HepG2 (cell line): ENCODE data around the gene ARID5B. TPM values are rescaled to one million over a fixed set of nuclear protein-coding genes. Genes with fewer than 3 reads are reported as not detected.

ENCODE experiments used
- ATAC-seq: fragments of 200-7000 bp; cut with Tn5 transposase; 3 replicates; pipeline ENCODE4 v1.9.1; 2020; ENCODE audit warnings: mild to moderate bottlenecking, moderate library complexity
- BruUV-seq: library from RNA; stranded (reverse); fragments of 400-500 nt; replicated peaks from 2 replicates; lab custom pipeline; 2021; lab: Mats Ljungman, UMichigan
- CTCF ChIA-PET: fragments of 300-600 bp; formaldehyde crosslinking; extraction: SDS; loops from one replicate; lab custom pipeline; 2021; ENCODE audit warnings: low total read pairs, inconsistent platforms, low intra/inter-chr PET ratio; lab: Yijun Ruan, JAX
- POLR2A ChIA-PET: fragments of 350-600 bp; sonication (Branson Sonifier 250); formaldehyde crosslinking; loops from one replicate; lab custom pipeline; 2020; ENCODE audit warnings: antibody characterized with exemption, inconsistent platforms; lab: Yijun Ruan, JAX
- DNase-seq: peaks from one replicate; pipeline ENCODE4 v3.0.0-alpha.2; 2015; ENCODE audit warnings: low spot score
- FAIRE-seq: peaks from 3 replicates; lab custom pipeline; 2011; peaks lifted over from hg19 to GRCh38; lab: Jason Lieb, UNC
- H2AFZ ChIP-seq: one replicate; pipeline ENCODE4 v1.6.1; 2011; ENCODE audit warnings: low read length, inconsistent platforms
- H3K27ac ChIP-seq: fragments of 300-600 bp; 3 replicates; pipeline ENCODE4 v1.8.0; 2011; ENCODE audit warnings: mixed run types, mild to moderate bottlenecking, mixed read lengths, low read length, inconsistent platforms; ENCODE audit not compliant: insufficient read depth; ENCODE audit errors: extremely low read length
- H3K27me3 ChIP-seq, 2 experiments: fragments of 200-600 bp in 1 of 2; 2 replicates in 1 of 2; 3 replicates in 1 of 2; pipeline versions ENCODE4 v1.6.0 to v1.8.0; 2011; ENCODE audit warnings: low read length in 2 of 2, mild to moderate bottlenecking in 2 of 2, moderate library complexity in 2 of 2, inconsistent platforms in 1 of 2; ENCODE audit not compliant: insufficient read depth in 2 of 2, control insufficient read depth in 1 of 2
- H3K36me3 ChIP-seq, 2 experiments: fragments of 200-600 bp in 1 of 2; replicated peaks in 1 of 2; 2 replicates in 1 of 2; 3 replicates in 1 of 2; pipeline versions ENCODE4 v1.5.1 to v1.8.0; 2011; ENCODE audit warnings: low read length in 2 of 2, inconsistent platforms in 1 of 2; ENCODE audit not compliant: insufficient read depth in 2 of 2, control insufficient read depth in 1 of 2
- H3K4me1 ChIP-seq: 2 replicates; pipeline ENCODE4 v1.5.1; 2012; ENCODE audit warnings: low read length, inconsistent platforms; ENCODE audit not compliant: insufficient read depth
- H3K4me2 ChIP-seq: 2 replicates; pipeline ENCODE4 v1.6.0; 2011; ENCODE audit warnings: low read depth, low read length, inconsistent platforms
- H3K4me3 ChIP-seq, 3 experiments: fragments of 200-600 bp in 1 of 3; sonication (generic), shearing (Covaris generic) in 1 of 3; replicated peaks in 1 of 3; 2 replicates each; pipeline ENCODE4 v1.5.1; 2011 to 2016; ENCODE audit warnings: low read length in 3 of 3, inconsistent platforms in 2 of 3, low read depth in 2 of 3, mild to moderate bottlenecking in 2 of 3, control low read depth in 1 of 3, mixed read lengths in 1 of 3; ENCODE audit not compliant: insufficient read depth in 1 of 3
- H3K79me2 ChIP-seq: one replicate; pipeline ENCODE4 v1.6.1; 2011; ENCODE audit warnings: low read length, inconsistent platforms; ENCODE audit not compliant: insufficient read depth
- H3K9ac ChIP-seq: 2 replicates; pipeline ENCODE4 v1.6.0; 2011; ENCODE audit warnings: mild to moderate bottlenecking, low read depth, low read length, inconsistent platforms; ENCODE audit not compliant: insufficient read depth
- H3K9me3 ChIP-seq: 2 replicates; pipeline ENCODE4 v1.5.1; 2012; ENCODE audit warnings: mild to moderate bottlenecking, low read length
- H4K20me1 ChIP-seq: 2 replicates; pipeline ENCODE4 v1.6.0; 2011; ENCODE audit warnings: inconsistent platforms, mild to moderate bottlenecking, low read length, moderate library complexity; ENCODE audit not compliant: insufficient read depth
- ARID4A ChIP-seq: sonication (generic); formaldehyde crosslinking; IDR thresholded peaks from 2 replicates; pipeline ENCODE4 v1.5.0; 2020; ENCODE audit warnings: mild to moderate bottlenecking, missing genetic modification reagents, borderline replicate concordance
- FOSL2 ChIP-seq: sonication (generic); formaldehyde crosslinking; IDR thresholded peaks from 2 replicates; pipeline ENCODE4 v1.4.0; 2020; ENCODE audit warnings: missing genetic modification reagents
- GFI1 ChIP-seq: sonication (generic); formaldehyde crosslinking; IDR thresholded peaks from 2 replicates; pipeline ENCODE4 v1.5.0; 2020; ENCODE audit warnings: missing genetic modification reagents, mild to moderate bottlenecking, borderline replicate concordance
- SMC3 ChIP-seq: IDR thresholded peaks from 2 replicates; pipeline ENCODE4 v1.6.1; 2011; ENCODE audit warnings: low read length, improper control_type of control experiment
- STAG1 ChIP-seq: sonication (generic); formaldehyde crosslinking; IDR thresholded peaks from 2 replicates; pipeline ENCODE4 v1.4.0; 2020; ENCODE audit warnings: missing genetic modification reagents
- ZNF207 ChIP-seq: fragments of 450-650 bp; IDR thresholded peaks from 2 replicates; pipeline ENCODE4 v1.6.1; 2016; ENCODE audit warnings: antibody characterized with exemption, borderline replicate concordance
- ZNF337 ChIP-seq: sonication (generic); formaldehyde crosslinking; IDR thresholded peaks from 2 replicates; pipeline ENCODE4 v1.5.1; 2020; ENCODE audit warnings: missing genetic modification reagents, low read depth, mild to moderate bottlenecking, borderline replicate concordance
- ZNF512B ChIP-seq: sonication (generic); formaldehyde crosslinking; IDR thresholded peaks from 2 replicates; pipeline ENCODE4 v1.5.1; 2020; ENCODE audit warnings: missing genetic modification reagents, mild to moderate bottlenecking, borderline replicate concordance
- WGBS: methylation state at CpG from one replicate; pipeline ENCODE4 v1.1.6; 2017; ENCODE audit warnings: low lambda C conversion rate; 5-methylcytosine and 5-hydroxymethylcytosine counted together
- in situ Hi-C: cut with HindIII; loops from 2 replicates; pipeline ENCODE4 v1.10.0; 2017; ENCODE audit warnings: low pct_unique_long_range_greater_than_20kb; ENCODE audit not compliant: extremely low pct_ligation_motif_present
- intact Hi-C: fragments of 100-400 bp; cut with micrococcal nuclease; formaldehyde crosslinking; loops from one replicate; pipeline ENCODE4 v1.10.0; 2022; ENCODE audit not compliant: unreplicated experiment
- polyA plus RNA-seq, 8 experiments: library from polyadenylated mRNA; depleted of rRNA in 3 of 8; stranded (reverse) in 7 of 8; unstranded in 1 of 8; fragments of >200 nt; fragmentation: Illumina TruSeq in 4 of 8; extraction: Trizol in 4 of 8; gene quantifications; 2 replicates each; pipeline versions ENCODE4 v1.2.1 to v1.2.3, GENCODE V29; 2011 to 2016; ENCODE audit warnings: low read depth in 4 of 8, missing spikeins in 1 of 8, mixed read lengths in 1 of 8; ENCODE audit not compliant: insufficient read depth in 1 of 8
- total RNA-seq, 5 experiments: library from RNA; depleted of rRNA; stranded (reverse); fragments of >200 nt; fragmentation: Illumina TruSeq; extraction: Trizol; gene quantifications; 2 replicates each; pipeline ENCODE4 v1.2.3, GENCODE V29; 2016; ENCODE audit warnings: low read depth in 1 of 5

Gene ARID5B
- total and polyA plus RNA-seq, 2 of the 13 experiments (the other 11 are each of a cell fraction or from before 2014, with no cell fraction given): 6.2 to 21.1 TPM

GRCh38 chr10:62076891-62077290, 175.4 kb downstream of the ARID5B start:
- Histone ChIP-seq H2AFZ (no peak overlapping the region), H3K27me3 (no peaks in the 10 kb centered on the region), H3K79me2 (peaks cover 29% of the 10 kb centered on the region), H3K27ac (peak overlapping the region; percentile 2), H3K36me3 (peaks cover 29 to 71% of the 10 kb centered on the region in 2 experiments), H3K9me3 (no peaks in the 10 kb centered on the region), H3K4me3 (no peak overlapping the region), H3K4me2 (no peak overlapping the region), H3K4me1 (peaks cover 27% of the 10 kb centered on the region), H3K9ac (no peak overlapping the region), H4K20me1 (no peaks in the 10 kb centered on the region)
- ChIA-PET CTCF (no interaction called here), POLR2A (interaction anchor here (1.0 kb wide), 2 partner anchors 18 to 22 kb away, joined by 5 read pairs; no protein-coding TSS in a partner anchor)
- no peak for FAIRE-seq
- DNase-seq: peak; percentile 63
- no TSS peak for BruUV-seq
- ATAC-seq: peak; percentile 57
- in situ Hi-C loops: no loop called here
- TF ChIP-seq GFI1 (no peak), ZNF207 (no peak), STAG1 (CRISPR knock-in tag) (peak; percentile 27; the same call in 1 of the 2 replicates), SMC3 (0 out of 2 replicates have a peak, but pooled peaks have one; percentile 9), ZNF337 (CRISPR knock-in tag) (no peak), ARID4A (no peak), ZNF512B (CRISPR knock-in tag) (no peak), FOSL2 (CRISPR knock-in tag) (peak; percentile 50)
- 87% methylated on average over 2 of the region's 2 CpGs for WGBS
- intact Hi-C loops: no loop called here
